Coronary artery (tissue), 2 donors: ENCODE measurements around the gene TTLL11.

Experiments used
- DNase-seq: peaks from one replicate; pipeline ENCODE4 v3.0.0-alpha.2; 2017; ENCODE audit warnings: low spot score
- H3K27ac ChIP-seq, 2 donors: fragments of 200-600 bp; sonication (generic); one replicate each; pipeline ENCODE4 v1.5.1; 2016 to 2019
- H3K4me3 ChIP-seq: fragments of 200-600 bp; sonication (generic); 2 replicates; pipeline ENCODE4 v1.5.1; 2016; ENCODE audit warnings: mild to moderate bottlenecking, moderate library complexity
- CTCF ChIP-seq: fragments of 200-600 bp; sonication (generic); IDR thresholded peaks from one replicate; pipeline ENCODE4 v1.5.1; 2019; ENCODE audit warnings: antibody characterized with exemption

TTLL11 gene

GRCh38 chr9:121772600-121773285 lies 320.4 kb downstream of the TTLL11 start:
- DNase-seq = peak; percentile 84
- H3K4me3 ChIP-seq = no peak overlapping the region
- peak overlapping the region; percentile 56 to 86 for H3K27ac ChIP-seq
- TF ChIP-seq CTCF = no peak
